ENCODE measurements around the gene FLOT2.

FLOT2 gene

GRCh38 chr17:28864991-28865849, 32.3 kb downstream of the FLOT2 start:
- Histone ChIP-seq H3K4me3 (no peak overlapping the region), H3K9ac (ENCODE audit: insufficient read length) (no peak overlapping the region), H3K27ac (no peak overlapping the region), H3K36me3 (ENCODE audit: insufficient read depth, low read length) (peaks cover 6% of the 10 kb centered on the region; the same call in 1 of the 2 replicates), H3K9me3 (ENCODE audit: low read depth, low read length) (no peaks in the 10 kb centered on the region)
- TF ChIP-seq POLR2AphosphoS5 (IDR thresholded peaks at IDR 0.05; ENCODE audit: borderline replicate concordance, low read depth, low read length) = no peak
- no peak for TF ChIP-seq FOXP2 (optimal IDR thresholded peaks at IDR 0.05; ENCODE audit: control extremely low read depth, extremely low read length, insufficient read depth)
- no peak for TF ChIP-seq EZH2 (IDR thresholded peaks at IDR 0.05)
- DNase-seq (ENCODE audit: low read depth, low spot score) = no peak

- no peak overlapping the region for H3K9ac ChIP-seq (ENCODE audit: insufficient read length)
- H3K36me3 ChIP-seq (ENCODE audit: insufficient read depth, low read length) = peaks cover 9% of the 10 kb centered on the region; the same call in 1 of the 2 replicates
- TF ChIP-seq FOXP2 (optimal IDR thresholded peaks at IDR 0.05; ENCODE audit: control extremely low read depth, extremely low read length, insufficient read depth) (no peak), POLR2AphosphoS5 (IDR thresholded peaks at IDR 0.05; ENCODE audit: borderline replicate concordance, low read depth, low read length) (no peak), EZH2 (IDR thresholded peaks at IDR 0.05) (no peak)
- H3K27ac ChIP-seq = no peak overlapping the region
- no peak for DNase-seq (ENCODE audit: low read depth, low spot score)
- no peak overlapping the region for H3K4me3 ChIP-seq
- no peaks in the 10 kb centered on the region for H3K9me3 ChIP-seq (ENCODE audit: low read depth, low read length)
Measured at GRCh38 chr17:28863953-28864352, 33.6 kb downstream of the FLOT2 start.

- H3K9ac ChIP-seq (ENCODE audit: insufficient read length) = no peak overlapping the region
- no peak for DNase-seq (ENCODE audit: low read depth, low spot score)
- H3K4me3 ChIP-seq = no peak overlapping the region
- H3K9me3 ChIP-seq (ENCODE audit: low read depth, low read length) = no peaks in the 10 kb centered on the region
- H3K27ac ChIP-seq = no peak overlapping the region
- peaks cover 22% of the 10 kb centered on the region; the same call in 1 of the 2 replicates for H3K36me3 ChIP-seq (ENCODE audit: insufficient read depth, low read length)
- TF ChIP-seq POLR2AphosphoS5 (IDR thresholded peaks at IDR 0.05; ENCODE audit: borderline replicate concordance, low read depth, low read length) (no peak), EZH2 (IDR thresholded peaks at IDR 0.05) (no peak), FOXP2 (optimal IDR thresholded peaks at IDR 0.05; ENCODE audit: control extremely low read depth, extremely low read length, insufficient read depth) (no peak)
Measured at GRCh38 chr17:28862561-28862960, 35.0 kb downstream of the FLOT2 start.

- H3K27ac ChIP-seq = no peak overlapping the region
- H3K9me3 ChIP-seq (ENCODE audit: low read depth, low read length) = no peaks in the 10 kb centered on the region
- H3K4me3 ChIP-seq = no peak overlapping the region
- no peak overlapping the region for H3K9ac ChIP-seq (ENCODE audit: insufficient read length)
- DNase-seq (ENCODE audit: low read depth, low spot score) = no peak
- H3K36me3 ChIP-seq (ENCODE audit: insufficient read depth, low read length) = peaks cover 22% of the 10 kb centered on the region; the same call in 1 of the 2 replicates
- TF ChIP-seq POLR2AphosphoS5 (IDR thresholded peaks at IDR 0.05; ENCODE audit: borderline replicate concordance, low read depth, low read length) = no peak
- TF ChIP-seq EZH2 (IDR thresholded peaks at IDR 0.05) = no peak
- no peak for TF ChIP-seq FOXP2 (optimal IDR thresholded peaks at IDR 0.05; ENCODE audit: control extremely low read depth, extremely low read length, insufficient read depth)
Measured at GRCh38 chr17:28861393-28862203, 35.9 kb downstream of the FLOT2 start.

- Histone ChIP-seq H3K36me3 (ENCODE audit: insufficient read depth, low read length) (peaks cover 29% of the 10 kb centered on the region; the same call in 1 of the 2 replicates), H3K4me3 (no peak overlapping the region), H3K9me3 (ENCODE audit: low read depth, low read length) (no peaks in the 10 kb centered on the region), H3K9ac (ENCODE audit: insufficient read length) (no peak overlapping the region), H3K27ac (no peak overlapping the region)
- TF ChIP-seq FOXP2 (optimal IDR thresholded peaks at IDR 0.05; ENCODE audit: control extremely low read depth, extremely low read length, insufficient read depth) (no peak), POLR2AphosphoS5 (IDR thresholded peaks at IDR 0.05; ENCODE audit: borderline replicate concordance, low read depth, low read length) (no peak), EZH2 (IDR thresholded peaks at IDR 0.05) (no peak)
- DNase-seq (ENCODE audit: low read depth, low spot score) = no peak
Measured at GRCh38 chr17:28860363-28860808, 37.1 kb downstream of the FLOT2 start.

- Histone ChIP-seq H3K27ac (no peak overlapping the region), H3K9ac (ENCODE audit: insufficient read length) (no peak overlapping the region), H3K4me3 (no peak overlapping the region), H3K9me3 (ENCODE audit: low read depth, low read length) (no peaks in the 10 kb centered on the region), H3K36me3 (ENCODE audit: insufficient read depth, low read length) (peaks cover 29% of the 10 kb centered on the region; the same call in 1 of the 2 replicates)
- no peak for DNase-seq (ENCODE audit: low read depth, low spot score)
- TF ChIP-seq EZH2 (IDR thresholded peaks at IDR 0.05) = no peak
- no peak for TF ChIP-seq POLR2AphosphoS5 (IDR thresholded peaks at IDR 0.05; ENCODE audit: borderline replicate concordance, low read depth, low read length)
- TF ChIP-seq FOXP2 (optimal IDR thresholded peaks at IDR 0.05; ENCODE audit: control extremely low read depth, extremely low read length, insufficient read depth) = no peak
Measured at GRCh38 chr17:28858801-28859355, 38.7 kb downstream of the FLOT2 start.

- no peaks in the 10 kb centered on the region for H3K9me3 ChIP-seq (ENCODE audit: low read depth, low read length)
- no peak for DNase-seq (ENCODE audit: low read depth, low spot score)
- H3K9ac ChIP-seq (ENCODE audit: insufficient read length) = no peak overlapping the region
- TF ChIP-seq POLR2AphosphoS5 (IDR thresholded peaks at IDR 0.05; ENCODE audit: borderline replicate concordance, low read depth, low read length) (no peak), FOXP2 (optimal IDR thresholded peaks at IDR 0.05; ENCODE audit: control extremely low read depth, extremely low read length, insufficient read depth) (no peak), EZH2 (IDR thresholded peaks at IDR 0.05) (no peak)
- H3K27ac ChIP-seq = no peak overlapping the region
- H3K4me3 ChIP-seq = no peak overlapping the region
- peaks cover 29% of the 10 kb centered on the region; the same call in 1 of the 2 replicates for H3K36me3 ChIP-seq (ENCODE audit: insufficient read depth, low read length)
Measured at GRCh38 chr17:28857905-28858800, 39.4 kb downstream of the FLOT2 start.
